ENCODE data around the gene GYG2.
"Not testable (repeated sequence)": the region's sequence is repeated elsewhere in the genome, so short reads cannot be mapped to it uniquely, and the experiment has no call there.

Gene GYG2

DNA sequence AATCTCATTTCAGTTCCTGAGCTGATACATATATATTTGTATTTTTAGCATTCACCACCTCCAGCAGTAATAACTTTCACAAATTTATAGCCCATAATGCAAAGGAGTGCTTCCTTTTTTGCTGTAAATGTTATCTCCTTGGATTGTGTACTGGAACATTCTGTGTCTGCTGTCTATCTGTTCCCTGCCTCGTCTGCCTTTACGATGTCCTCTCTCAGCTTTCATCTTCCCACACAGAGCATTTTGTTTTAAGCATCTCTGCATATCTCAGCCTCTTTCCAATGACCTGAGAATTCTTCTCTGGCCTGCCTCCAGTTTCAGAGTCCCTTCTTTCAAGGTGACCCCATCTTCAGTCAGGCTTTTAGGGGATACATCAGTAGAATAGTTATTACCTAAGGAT lies 43.1 kb downstream of the GYG2 start:
- no peak for DNase-seq (ENCODE audit: low spot score)

DNA sequence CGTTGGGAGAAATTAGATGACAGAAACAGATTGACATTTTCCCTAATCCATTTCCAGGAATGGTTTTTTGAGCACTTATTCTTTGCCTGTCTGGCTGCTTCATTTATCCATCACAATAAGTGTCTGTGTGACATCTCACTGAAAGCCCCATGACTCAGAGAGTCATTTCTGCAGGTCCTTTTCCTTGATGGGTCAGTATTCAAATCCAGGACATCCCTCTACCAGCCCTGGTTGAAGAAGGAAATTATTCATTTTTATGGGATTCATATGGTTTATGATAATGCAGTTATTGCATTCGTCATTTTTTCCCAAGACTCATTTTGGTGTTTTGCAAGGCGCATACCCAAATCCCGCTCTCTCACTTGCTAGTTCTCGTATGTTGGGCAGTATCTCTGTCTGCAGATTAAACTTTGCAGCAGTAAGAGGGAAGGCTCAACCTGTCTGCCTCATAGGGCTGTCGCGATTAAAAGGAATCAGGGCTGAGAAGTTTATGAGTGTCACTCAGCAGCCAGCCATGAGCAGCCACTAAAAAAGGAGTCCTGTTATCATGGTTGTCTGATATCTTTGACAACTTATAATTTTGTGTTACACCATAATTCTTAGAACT lies 44.0 kb downstream of the GYG2 start:
- no peak for DNase-seq (ENCODE audit: low spot score)

DNA sequence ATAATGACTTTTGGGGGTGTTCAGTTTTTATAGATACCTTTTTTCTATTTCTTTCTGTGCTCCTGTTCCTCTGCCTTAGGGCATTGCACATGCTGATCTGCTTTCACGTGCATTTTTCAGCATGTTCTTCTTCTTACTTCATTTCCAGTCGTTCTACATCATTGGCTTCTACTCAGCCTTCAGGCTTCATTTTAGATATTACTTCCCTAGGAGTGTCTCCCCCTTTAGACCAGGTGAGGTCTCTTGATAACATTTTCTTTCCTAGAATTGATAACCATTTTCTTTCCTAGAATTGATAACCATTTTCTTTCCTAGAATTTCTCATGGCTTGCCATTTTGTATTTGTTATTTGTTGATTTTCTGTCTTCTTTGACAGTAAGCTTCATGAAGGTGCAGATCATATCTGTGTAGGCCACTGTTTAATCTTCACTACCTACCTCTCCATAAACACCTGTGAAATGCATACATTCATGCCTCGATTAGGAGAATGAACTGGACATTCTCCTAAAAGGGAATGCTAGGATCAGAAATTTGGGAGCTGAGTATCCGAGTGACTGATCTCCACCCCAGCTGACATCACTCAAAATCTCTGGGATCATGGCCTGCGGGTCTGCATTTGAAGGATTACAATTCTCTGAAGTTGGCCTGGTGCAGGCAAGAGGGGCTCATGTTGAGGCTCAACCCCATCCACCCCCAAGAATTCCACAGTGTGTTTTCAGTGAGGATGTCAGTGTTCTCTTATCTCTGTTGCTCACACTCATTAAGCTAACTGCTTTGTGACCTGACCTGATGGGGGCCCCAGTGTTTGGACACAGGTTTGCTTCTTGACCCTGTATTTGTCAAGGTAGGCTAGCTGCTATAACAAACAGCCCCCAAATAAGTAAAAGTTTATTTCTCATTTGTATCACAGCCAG lies 45.7 kb downstream of the GYG2 start:
- no peak for DNase-seq (ENCODE audit: low spot score)

DNA sequence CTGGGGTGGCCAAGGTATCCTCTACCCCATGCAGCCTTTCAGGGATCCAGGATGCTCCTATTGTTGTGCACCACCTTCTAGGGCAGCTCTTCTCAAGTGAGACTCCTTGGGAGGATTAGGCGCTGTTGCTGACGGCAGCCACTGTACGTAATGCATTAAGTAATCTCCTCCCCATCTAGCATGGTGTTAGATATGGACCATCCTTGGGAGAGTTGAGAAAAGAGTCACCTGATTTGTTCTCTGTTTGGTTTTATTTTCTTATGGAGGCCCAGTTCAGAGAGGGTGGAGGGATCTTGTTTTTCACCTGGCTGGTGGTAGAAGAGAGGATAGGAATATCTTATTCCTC lies 46.4 kb downstream of the GYG2 start:
- DNase-seq (ENCODE audit: low spot score) = no peak

DNA sequence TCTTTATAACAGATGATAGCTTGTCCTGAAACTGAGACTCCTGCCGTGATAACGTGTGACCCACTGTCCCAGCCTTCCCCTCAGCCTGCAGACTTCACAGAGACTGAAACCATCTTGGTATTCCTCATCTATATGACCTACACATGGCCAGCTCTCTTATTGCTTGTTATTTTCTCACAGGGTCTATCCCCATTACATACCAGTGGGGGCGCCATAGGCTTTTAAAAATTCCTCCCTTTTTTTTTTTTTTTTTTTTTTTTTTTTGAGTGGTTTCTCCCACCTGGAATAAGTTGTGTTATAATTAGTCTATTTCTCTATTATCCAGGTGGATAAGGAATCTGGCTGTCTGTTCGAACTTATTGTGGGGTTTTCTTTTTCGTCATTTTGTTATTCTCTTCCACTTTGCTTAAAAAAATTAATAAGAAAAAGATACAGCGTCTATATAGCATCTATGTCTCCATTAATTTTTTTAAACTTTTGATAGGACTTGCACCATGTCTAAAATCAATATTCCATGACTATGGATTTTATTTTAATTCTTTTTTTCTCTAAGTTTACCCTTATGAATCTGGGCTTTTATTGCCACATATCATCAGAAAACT lies 47.2 kb downstream of the GYG2 start:
- peak; percentile 43 for DNase-seq (ENCODE audit: low spot score)

DNA sequence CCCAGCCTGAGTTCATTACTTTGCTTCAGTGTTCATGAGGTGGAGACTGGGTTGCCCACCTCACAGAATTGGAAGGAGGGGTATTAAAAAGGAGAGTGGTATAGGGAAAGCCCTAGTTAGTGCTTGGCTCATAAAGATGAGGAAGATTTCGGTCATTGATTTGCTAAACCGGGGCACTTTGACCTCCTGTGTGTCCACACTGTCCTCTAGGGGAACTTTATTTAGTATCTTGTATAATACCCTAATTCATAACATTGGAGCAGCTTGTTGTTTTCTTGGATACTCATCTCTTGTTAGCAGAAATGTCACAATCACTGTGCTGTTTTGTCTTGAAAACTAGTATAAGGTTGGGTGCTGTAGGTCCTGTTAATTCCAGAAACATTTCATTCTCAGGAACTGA lies 49.8 kb downstream of the GYG2 start:
- no peak for DNase-seq (ENCODE audit: low spot score)

DNA sequence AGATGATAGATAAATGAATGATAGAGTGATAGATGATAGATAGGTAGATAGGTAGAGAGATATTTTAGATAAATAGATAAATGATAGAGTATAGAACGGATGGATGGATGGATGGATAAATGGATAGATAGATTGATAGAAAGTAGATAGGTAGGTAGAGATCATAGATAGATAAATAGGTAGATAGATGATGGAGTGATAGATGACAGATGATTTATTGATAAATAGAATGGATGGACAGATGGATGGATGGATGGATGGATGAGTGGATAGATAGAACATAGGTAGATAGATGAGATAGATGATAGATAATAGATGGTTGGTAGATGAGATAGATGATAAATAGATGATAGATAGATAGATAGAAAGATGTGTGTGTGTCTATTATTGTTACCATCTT lies 50.9 kb downstream of the GYG2 start:
- DNase-seq (ENCODE audit: low spot score) = no peak

DNA sequence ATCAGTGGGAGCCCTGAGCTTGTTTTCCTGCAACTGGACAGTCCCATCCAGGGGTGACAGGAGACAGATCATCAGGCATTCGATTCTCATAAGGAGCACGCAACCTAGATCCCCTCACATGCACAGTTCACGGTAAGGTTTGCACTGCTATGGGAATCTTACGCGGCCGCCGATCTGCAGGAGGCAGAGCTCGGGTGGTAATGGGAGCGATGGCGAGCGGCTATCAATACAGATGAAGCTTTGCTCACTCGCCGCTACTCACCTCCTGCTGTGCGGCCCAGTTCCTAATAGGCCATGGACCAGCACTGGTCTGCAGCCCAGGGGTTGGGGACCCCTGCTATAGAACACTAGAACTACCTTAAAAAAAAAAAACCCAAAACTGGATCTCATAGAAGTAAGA lies 55.0 kb downstream of the GYG2 start:
- no peak for DNase-seq (ENCODE audit: low spot score)

DNA sequence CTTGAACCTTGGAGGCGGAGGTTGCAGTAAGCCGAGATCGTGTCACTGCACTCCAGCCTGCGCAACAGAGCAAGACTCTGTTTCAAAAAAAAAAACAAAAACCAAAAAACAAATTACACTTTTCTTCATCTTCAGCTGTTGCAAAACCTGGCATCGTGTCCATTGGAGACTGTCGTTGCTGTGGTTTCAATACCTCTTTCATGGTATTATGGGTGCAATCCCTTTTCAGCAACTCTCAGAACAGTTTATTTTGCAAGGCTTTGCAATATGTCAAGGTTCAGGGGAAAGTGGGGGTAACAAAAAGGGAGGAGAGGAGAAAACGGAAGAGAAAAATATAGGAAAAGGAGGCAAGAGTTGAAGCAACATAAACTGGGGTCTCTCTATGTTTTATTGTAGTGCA lies 59.6 kb downstream of the GYG2 start:
- no peak for DNase-seq (ENCODE audit: low spot score)

DNA sequence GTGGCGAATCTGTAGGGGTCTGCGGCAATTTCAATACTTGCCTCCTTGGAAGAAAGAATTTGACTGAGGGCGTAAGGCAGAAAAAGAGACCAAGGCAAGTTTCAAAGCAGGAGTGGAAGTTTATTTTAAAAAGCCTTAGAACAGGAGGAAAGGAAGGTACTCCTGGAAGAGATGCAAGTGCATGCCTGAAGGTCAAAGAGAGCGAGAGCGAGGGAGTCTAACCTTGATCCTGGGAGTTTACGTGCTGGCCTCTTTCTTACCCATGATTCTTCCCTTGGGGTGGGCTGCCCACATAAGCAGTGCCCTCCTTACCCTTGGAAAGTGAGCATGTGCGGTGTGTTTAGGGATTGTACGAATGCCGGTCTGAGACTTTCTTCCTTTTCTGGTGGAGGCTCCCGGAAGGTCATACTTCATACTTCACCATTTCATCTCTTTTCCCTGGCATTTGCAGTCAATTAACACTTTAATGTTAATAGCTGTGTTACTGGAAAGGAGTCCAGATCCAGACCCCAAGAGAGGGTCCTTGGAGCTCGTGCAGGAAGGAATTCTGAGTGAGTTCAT lies 60.4 kb downstream of the GYG2 start:
- no peak for DNase-seq (ENCODE audit: low spot score)

DNA sequence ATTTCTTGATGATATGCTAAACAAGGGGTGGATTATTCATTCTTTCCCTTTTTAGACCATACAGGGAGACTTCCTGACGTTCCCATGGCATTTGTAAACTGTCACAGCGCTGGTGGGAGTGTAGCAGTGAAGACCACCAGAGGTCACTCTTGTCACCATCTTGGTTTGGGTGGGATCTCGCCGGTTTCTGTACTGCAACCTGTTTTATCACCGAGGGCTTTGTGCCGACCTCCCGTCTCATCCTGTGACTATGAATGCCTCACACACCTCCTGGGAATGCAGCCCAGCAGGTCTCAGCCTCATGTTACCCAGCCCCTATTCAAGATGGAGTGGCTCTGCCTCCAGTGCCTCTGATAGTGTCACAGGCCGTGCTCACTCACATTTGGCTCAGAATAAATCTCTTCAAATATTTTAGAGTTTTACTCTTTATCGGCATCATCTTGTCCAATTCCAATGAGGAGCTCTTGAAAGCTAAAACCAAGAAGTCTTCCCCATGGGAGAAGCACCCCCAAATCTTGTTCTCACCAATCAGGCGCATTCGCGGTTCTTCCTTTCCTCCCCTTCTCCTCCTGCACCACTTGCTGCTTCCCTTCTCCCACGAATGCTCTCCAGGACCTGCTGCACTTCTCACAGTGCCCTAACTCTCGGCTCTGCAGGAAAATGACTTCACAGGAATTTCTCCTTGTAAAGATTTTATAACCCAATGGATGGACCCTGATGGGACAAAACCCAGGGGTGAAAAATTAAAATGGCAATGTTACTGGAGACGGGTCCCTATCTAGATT lies 61.2 kb downstream of the GYG2 start:
- DNase-seq (ENCODE audit: low spot score) = peak; percentile 50

DNA sequence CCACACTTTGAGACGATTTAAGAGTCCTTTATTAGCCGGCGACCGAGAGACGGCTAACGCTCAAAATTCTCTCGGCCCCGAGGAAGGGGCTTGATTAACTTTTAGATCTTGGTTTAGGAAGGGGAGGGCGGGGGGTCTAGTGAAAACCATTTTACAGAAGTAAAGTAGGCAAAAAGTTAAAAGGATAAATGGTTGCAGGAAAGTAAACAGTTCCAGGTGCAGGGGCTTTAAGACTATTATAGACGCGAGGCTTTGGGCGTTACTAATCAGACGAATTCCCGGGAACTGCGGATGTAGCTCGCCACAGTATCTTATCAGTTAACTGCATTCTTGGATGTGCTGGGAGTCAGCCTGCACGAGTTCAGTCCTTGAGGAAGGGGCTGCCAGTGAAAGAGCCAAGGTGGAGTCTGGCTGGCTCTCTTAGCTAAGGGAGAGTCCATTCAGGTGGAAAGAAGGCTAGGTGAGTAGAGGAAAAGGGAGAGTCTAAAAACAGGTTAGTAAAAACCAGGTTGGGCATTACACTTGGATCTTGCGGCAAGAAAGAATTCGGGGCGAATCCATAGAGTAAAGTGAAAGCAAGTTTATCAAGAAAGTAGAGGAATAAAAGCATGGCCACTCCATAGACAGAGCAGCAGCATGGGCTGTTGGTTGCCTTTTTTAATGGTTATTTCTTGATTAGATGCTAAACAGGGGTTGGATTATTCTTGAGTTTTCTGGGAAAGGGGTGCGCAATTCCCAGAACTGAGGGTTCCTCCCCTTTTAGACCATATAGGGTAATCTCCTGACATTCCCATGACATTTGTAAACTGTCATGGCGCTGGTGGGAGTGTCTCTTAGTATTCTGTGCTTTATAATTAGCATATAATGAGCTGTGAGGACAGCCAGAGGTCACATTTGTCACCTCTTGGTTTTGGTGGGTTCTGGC lies 62.1 kb downstream of the GYG2 start:
- not testable (repeated sequence) for DNase-seq (ENCODE audit: low spot score)

DNA sequence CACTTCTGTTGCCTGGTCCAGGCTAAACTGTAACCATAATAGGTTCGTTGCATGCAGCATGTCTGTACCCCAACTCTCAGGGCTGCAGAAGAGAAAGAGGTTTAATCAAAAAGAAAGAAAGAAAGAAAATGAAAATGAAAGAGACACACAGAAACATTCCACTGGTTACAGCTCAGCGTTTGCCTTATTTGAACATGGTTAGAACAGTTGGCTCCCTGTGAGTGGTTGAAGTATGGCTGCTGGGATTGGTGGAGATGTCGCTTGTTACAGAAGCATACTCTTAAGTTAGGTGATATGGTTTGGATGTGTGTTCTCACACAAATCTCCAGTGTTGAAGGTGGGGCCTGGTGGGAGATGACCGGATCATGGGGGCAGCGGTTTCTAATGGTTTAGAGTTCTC lies 64.1 kb downstream of the GYG2 start:
- DNase-seq (ENCODE audit: low spot score) = no peak

DNA sequence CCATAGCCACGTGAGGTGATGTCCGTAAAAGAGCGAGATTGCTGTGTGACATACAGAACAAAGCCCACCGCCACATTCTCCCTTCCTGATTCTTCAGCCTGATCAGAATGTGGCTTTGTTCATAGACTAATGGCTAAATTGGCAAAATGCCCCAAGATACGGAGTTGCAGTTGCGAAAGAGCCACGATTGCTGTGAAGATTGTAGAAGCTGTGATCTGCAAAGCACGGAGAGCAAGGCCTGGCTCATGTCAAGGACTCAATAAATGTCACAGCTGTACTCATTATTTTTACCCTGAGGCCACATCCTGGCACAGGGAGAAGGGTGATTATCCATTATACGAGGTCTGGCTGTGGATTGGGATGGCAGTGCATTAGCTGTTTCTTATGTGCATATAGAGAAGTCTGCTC lies 66.2 kb downstream of the GYG2 start:
- peak; percentile 19 for DNase-seq (ENCODE audit: low spot score)

DNA sequence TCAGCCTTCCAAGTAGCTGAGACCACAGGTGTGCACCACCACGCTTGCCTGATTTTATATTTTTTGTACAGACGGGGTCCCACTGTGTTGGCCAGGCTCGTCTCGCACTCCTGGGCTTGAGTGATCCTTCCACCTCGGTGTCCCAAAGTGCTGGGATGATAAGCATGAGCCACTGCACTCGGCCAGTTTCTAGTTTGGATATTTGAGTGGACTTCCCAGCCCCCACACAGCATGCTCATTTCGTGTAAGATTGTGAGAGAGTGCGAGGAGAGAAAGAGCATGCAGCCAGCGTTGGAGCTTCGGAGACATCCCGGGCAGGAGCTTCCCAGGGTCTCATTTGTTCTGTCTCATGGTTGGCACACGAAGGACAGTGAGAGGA lies 68.6 kb downstream of the GYG2 start:
- DNase-seq (ENCODE audit: low spot score) = no peak

DNA sequence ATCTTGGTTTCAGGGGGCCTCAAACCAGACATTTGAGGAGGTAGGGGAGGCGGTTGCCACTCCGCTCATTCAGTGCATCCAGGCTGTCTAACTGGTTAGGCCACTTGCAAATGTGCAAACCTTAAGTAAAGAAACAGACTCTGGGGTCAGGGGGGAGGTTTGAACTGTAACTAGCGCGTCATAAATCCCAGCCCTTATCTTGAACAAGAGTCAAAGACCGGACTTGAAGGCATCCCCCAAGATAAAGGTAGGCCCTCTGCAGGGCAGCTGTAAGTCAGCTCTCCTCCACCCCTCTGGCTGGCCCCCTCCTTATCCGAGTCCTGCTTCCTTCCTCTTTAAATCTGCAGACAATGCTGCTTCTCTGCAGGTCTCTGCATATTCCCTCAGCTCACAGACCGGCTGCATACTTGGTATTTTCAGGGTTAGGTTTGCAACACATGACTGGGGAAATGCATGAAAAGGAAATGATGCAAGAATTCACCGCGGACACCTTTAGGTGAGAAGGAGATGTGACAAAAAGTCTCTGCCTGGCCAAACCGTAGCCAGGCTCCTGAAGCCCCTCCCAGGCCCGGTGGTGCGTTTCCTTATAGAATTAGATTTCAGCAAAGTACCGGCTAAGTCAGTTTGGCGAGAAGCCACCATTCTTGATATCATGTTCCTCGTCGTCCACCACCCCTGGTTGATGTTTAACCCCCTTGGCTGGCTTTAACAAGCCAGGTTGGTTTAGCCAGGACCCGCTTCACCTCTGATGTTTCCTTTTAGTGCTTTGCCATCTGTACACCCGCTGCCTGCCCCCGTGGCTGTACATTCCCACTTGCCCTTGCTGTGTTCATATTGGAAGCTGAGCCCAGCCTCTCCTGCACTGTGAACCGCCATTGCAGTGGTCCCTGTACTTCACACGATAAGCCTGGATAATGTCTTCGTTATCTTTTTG lies 69.2 kb downstream of the GYG2 start:
- DNase-seq (ENCODE audit: low spot score) = peak; percentile 79

DNA sequence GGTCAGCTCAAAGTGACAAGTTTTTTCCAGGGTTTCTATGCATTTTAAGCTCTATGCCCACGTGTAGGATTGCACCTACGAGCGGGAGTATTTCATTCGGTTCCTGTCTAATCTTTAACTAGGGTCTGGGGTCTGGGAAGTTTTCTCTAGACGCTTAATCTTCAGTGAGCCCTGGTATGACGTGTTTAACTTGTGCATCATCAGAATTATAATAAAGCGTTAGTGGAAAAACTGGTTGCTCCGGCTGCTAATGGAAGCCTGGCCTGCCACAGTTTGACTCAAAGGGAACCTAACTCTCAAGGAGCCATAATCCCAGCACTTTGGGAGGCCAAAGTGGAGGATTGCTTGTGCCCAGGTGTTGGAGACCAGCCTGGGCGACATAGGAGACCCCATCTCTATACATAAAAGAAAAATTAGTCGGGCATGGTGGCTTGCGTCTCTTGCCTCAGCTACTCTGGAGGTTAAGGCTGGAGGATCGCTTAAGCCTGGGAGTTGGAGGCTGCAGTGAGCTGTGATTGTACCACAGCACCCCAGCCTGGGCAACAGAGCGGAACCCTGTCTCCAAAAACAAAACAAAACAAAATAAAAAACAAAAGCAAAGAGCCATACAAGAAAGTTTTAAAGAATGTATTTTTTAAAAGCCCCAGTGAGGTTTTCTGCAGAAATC lies 70.2 kb downstream of the GYG2 start:
- DNase-seq (ENCODE audit: low spot score) = peak; percentile 63

DNA sequence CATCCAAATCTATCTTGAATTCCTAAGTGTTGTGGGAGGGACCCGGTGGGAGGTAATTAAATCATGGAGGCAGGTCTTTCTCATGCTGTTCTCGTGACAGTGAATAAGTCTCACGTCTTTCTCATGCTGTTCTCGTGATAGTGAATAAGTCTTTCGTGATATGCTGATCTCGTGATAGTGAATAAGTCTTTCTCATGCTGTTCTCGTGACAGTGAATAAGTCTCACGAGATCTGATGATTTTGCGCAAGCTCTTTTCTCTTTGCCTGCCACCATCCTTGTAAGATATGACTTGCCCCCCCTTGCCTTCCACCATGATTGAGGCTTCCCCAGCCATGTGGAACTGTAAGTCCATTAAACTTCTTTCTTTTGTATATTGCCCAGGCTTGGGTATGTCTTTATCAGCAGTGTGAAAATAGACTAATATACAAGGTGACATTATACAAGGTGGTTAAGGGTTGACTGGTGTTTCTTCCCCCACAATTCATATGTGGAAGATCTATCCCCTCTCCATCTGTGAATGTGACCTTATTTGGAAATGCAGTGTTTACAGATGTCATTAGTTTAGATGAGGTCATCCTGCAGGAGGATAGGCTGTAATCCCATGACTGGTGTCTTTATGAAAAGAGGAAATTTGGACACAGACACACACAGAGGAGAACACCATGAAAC lies 72.8 kb downstream of the GYG2 start:
- DNase-seq (ENCODE audit: low spot score) = peak; percentile 21

DNA sequence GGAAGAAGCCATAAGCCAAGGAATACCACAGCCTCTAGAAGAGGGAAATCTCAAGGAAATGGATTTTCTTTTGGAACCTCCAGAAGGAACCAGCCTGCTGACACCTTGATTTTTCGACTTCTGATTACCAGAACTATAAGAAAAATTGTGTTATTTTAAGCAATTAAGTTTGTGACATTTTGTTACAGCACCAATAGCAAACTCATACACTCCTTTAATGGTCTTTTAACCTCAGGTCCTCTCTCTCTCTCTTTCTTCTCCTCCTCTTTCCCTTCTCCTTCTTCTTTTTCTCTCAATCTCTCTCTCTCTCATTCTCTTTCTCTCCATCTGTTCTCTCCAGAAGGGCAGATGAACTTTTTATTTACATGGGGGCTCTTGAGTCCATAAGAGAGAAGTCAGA lies 74.1 kb downstream of the GYG2 start:
- DNase-seq (ENCODE audit: low spot score) = no peak
